GM21526 (cell line): Measurements from ENCODE around the gene NPAT.
"Not testable (repeated sequence)": the region's sequence is repeated elsewhere in the genome, so short reads cannot be mapped to it uniquely, and the experiment has no call there.

Source experiments
- ATAC-seq: cut with Tn5 transposase; IDR thresholded peaks from one replicate; pipeline ENCODE4 v1.9.1; 2021; ENCODE audit warnings: moderate library complexity; ENCODE audit not compliant: unreplicated experiment, low FRiP score

NPAT gene

GRCh38 chr11:108162878-108163277 is 59.6 kb downstream of the NPAT start:
- ATAC-seq: not testable (repeated sequence)

DNA sequence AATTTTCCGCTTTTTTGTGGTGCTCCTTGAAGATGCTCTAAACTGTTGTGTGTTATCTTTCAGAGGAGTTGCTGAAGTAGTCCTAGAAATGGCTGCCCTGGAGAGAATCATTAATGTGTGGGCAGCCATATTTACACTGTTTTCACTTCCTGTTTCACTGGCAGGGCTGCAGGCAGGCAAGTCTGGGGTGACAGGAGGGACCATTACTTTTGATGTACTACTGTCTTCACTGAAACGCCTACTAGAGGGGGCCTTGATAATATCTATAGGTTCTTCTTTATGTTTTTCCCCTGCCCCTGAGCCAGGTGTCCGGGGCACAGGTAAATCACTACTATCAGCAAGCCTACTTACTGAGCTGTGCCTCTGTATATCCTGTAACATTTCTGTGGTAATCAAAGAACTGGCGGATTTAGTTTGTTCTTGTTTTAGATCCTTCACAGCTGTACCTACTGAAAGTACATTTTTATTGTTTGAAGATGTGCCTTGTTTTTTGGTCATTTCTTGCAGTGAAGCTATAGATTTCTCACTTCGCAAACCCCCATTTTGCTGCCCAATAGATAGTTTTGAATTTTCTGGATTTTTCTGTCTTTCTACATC is 61.4 kb downstream of the NPAT start:
- peak; percentile 96 for ATAC-seq

GRCh38 chr11:108154591-108154990 is 67.8 kb downstream of the NPAT start:
- no peak for ATAC-seq

DNA sequence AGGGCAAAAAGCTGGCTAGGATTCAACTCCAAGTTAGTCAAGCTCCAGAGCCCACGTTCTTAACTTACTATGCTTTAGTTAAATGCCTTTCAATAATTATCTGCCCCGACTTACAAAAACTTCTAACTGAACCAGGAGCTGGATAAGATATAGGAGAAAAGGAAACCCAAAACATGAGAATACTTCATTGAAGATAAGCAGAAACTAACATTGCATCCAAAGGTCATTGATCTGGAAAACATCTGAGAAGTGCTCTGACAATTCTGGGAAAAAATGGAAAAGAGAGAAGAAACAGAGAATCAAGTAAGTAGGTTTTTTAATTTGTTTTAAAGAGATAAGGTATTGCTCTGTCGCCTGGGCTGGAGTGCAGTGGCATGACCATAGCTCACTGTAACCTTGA is 73.9 kb downstream of the NPAT start:
- no peak for ATAC-seq

GRCh38 chr11:108147150-108147549 is 75.3 kb downstream of the NPAT start:
- no peak for ATAC-seq

- ATAC-seq: no peak
These were observed 77.8 kb downstream of the NPAT start for GRCh38 chr11:108144615-108145014.

- no peak for ATAC-seq
These were observed 80.1 kb downstream of the NPAT start for GRCh38 chr11:108142304-108142703.

DNA sequence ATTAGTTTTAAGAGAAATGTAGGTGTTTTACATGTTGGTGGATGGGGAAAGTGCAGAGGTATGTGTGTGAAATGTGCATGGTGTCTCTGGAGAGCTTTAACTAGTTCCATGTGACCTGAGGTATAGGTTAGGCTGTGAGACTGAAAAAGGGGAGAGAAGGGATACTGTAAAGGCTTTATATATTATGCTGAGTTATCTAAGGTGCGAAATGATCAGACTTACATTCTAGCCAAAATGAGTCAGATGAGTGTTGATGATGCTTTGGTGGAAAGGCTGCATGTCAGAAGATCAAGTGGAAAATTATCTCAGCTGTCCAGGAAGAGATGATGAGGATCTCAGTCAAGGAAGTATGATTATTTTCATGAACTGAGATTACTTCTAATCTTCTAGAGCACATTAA is 85.2 kb downstream of the NPAT start:
- no peak for ATAC-seq

DNA sequence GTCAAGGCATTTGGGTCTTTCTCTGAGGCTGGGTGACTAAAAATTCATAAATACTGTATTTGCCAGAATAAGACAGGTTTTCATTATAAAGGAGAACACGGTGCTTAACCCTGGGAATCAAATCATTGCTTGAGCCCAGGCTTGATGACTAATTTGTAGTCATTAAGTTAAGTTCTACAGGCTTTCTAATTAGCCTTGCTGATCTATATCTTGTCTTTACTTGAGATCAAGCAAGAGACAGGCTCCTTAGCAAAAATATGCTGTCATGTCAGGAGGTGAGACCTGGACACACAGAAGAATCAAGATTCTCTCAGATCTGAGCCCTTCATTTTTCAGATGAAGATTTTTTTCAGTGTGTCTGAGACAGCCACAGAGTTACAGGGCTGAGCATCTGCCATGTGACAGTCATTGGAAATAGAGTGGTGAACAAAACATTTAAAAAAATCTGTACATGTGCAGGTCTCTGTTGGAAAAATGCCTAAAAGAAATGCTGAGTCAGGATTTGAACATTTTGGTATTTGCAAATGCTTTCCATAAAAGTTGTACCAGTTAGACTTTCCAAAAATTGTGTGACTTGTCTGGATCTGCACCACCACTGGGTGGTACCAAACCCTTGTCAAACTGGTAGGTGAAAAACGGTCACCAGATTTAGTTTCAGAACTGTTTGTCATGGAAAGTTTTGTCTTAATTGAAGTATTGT is 86.4 kb downstream of the NPAT start:
- ATAC-seq: no peak

GRCh38 chr11:108132993-108133538 is 89.4 kb downstream of the NPAT start:
- not testable (repeated sequence) for ATAC-seq

DNA sequence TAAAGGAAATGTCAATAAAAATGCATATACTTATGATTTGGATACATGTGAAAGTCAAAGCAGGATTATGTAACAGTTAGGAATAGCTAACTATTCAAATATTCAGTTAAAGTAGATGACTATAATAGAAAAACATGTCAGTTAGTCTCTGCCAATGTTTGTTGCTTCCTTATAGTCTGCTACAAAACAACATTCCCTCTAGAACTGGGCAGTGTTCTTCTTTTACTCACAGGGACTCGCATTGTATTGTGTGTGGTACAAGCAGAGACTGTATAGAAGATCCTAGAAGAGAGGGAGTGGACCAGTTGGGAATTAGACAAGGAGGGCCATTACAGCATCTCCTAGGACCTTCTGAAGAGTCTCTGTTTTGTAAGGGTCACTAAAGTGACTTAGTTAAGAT is 90.4 kb downstream of the NPAT start:
- ATAC-seq: no peak

DNA sequence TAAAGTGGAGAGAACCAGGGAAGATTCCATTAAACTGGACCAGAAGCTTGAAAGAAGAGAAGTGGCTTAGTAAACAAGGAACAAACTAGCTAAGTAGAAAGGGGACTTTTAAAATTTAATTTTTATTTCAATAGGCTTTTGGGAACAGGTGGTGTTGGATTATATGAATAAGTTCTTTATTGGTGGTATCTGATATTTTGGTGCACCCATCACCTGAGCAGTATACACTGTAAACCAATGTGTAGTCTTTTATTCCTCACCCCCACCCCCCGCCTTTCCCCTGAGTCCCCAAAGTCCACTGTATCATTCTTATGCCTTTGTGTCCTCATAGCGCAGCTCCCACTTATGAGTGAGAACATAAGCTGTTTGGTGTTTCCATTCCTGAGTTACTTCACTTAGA is 93.7 kb downstream of the NPAT start:
- ATAC-seq: no peak

- ATAC-seq: no peak
These were observed 97.3 kb downstream of the NPAT start for GRCh38 chr11:108125096-108125495.

GRCh38 chr11:108122166-108122628 is 100.2 kb downstream of the NPAT start:
- no peak for ATAC-seq

DNA sequence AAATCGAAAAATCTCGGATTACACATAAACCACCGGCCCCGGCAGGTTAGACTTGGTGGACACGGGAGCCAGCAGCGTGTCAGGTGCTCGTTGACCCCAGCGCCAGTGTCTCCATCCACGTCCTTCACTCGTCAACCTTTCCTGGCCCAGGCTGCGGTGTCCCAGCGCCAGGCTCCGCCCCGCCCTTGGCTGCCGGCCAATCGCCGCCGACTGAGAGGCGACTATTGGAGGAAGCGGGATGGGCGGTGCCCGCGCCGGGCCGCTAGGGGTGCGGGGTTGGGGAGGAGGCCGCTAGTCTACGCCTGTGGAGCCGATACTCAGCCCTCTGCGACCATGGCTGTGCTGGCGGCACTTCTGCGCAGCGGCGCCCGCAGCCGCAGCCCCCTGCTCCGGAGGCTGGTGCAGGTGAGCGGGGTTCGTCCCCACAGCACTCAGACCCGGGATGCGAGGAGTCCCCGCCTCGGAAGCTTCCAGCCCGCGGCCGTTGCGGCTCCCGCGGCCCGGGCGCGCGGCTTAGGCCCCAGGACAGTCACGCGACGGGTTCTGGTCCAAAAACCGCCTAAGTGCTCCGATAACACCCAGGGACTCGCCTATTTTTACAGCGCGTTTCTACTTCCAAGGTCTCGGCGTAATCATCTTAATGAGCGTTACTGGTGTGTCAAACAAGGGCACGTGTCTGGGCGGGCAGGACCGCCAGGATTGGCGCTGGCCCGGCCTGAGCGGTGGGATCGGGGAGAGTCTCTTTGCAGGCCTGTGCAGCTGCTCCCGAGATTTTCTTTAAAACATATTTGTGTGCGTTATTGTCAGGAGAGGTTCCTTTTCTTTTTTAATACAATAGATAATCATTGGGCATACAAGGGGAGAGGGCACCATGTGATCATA is 100.9 kb downstream of the NPAT start, which contains the start of gene ACAT1:
Gene ACAT1, plus strand, starts transcription at position 294 of the 882 bp plus-strand sequence. Its CDS starts 40 bp downstream, at position 334.
- peak; percentile 97 for ATAC-seq

- not testable (repeated sequence) for ATAC-seq
These were observed 101.5 kb downstream of the NPAT start for GRCh38 chr11:108120936-108121273.

DNA sequence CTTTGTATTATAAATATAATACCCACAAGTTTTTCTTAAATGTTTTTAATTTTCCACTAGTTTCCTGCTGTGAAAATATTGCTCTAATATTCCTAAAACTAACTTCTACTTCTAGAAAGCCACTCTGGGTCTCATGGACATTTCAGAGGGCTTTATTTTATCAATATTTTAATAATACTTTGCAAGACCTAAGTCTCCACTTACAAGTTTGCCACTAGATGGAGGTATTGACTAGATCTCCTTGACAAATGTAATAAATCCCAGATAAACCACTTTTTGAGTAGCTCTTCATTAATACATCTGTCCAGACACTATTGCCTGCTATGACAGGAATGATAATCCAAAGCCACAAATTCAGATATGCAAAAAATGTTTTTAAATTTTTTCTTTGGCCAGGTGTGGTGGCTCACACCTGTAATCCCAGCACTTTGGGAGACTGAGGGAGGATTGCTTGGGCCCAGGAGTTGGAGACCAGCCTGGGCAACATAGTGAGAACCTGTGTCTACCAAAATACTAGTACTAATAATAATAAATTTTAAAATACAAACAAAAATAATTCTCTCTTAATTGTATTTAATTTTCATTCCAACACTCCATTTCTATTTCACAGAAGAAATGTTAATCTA is 104.6 kb downstream of the NPAT start:
- ATAC-seq: no peak

- no peak for ATAC-seq
These were observed 106.8 kb downstream of the NPAT start for GRCh38 chr11:108115500-108116140.

DNA sequence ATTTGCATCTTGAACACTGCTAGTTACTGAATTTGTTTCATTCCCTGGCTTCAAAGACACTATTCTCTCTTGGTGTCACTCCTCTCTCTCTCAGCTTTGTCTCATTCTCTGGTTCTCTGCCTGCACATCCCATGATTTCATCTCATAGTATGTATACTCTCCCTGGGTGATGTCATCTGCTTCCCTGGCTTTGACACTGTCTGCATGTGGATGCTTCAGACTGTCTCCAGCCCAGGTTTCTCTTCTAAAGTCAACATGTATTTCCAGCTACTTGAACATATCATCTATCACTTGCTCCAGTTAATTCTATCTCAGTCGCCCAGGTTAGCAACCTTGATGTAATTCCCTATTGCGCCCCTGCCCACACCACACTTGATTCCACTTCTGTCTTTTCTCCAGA is 110.4 kb downstream of the NPAT start:
- ATAC-seq: no peak

DNA sequence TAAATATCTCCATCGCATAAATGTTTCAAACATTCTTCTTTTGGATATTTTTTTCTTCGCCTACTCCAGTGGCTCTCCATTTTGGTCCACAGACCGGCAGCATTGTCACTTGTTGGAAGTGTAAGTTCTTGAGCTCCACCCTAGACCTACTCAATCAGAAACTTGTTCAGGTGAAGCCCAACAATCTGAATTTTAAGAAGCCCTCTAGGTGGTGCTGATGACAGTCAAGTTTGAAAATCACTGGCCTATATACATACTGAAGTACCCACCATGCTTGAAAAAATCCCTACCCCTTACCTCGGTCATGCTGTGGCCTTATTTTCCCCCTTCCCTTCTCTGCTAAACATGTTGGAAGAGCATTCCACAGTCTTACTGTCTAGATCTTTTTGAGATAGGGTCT is 111.3 kb downstream of the NPAT start:
- no peak for ATAC-seq
